Natural killer cell (primary cell): ENCODE results near the gene TSKU. TPM values are rescaled to one million over a fixed set of nuclear protein-coding genes. Genes with fewer than 3 reads are reported as not detected.

Experiments
- ATAC-seq, 3 donors: fragments of 150-1000 bp in 2 of 3; fragments of 200-7000 bp in 1 of 3; cut with Tn5 transposase; 1 replicate in 1 of 3; 2 replicates in 2 of 3; pipeline ENCODE4 v1.10.0; 2021; ENCODE audit warnings: mild to moderate bottlenecking in 2 of 3, moderate library complexity in 2 of 3
- DNase-seq, 2 donors: peaks; one replicate each; pipeline versions ENCODE4 v3.0.0 to v3.0.0-alpha.2; 2013 to 2021; ENCODE audit warnings: mixed read lengths in 1 of 2
- H3K27ac ChIP-seq: one replicate; pipeline ENCODE4 v1.5.1; 2013; ENCODE audit warnings: mild to moderate bottlenecking, low read length
- H3K27me3 ChIP-seq: one replicate; pipeline ENCODE4 v1.6.1; 2013; ENCODE audit warnings: low read length; ENCODE audit not compliant: control insufficient read depth, insufficient read depth
- H3K36me3 ChIP-seq: one replicate; pipeline ENCODE4 v1.6.1; 2013; ENCODE audit warnings: low read length; ENCODE audit not compliant: control insufficient read depth, insufficient read depth
- H3K4me1 ChIP-seq: one replicate; pipeline ENCODE4 v1.6.1; 2013; ENCODE audit warnings: low read length; ENCODE audit not compliant: control insufficient read depth, insufficient read depth
- H3K4me3 ChIP-seq: one replicate; pipeline ENCODE4 v1.5.1; 2013; ENCODE audit warnings: low read length
- H3K9me3 ChIP-seq: one replicate; pipeline ENCODE4 v1.6.1; 2013; ENCODE audit warnings: low read length; ENCODE audit not compliant: control insufficient read depth, insufficient read depth
- H3K27ac Mint-ChIP-seq, 2 donors: one replicate each; pipeline ENCODE4 v1.8.0; 2022; ENCODE audit warnings: mild to moderate bottlenecking in 2 of 2, mixed read lengths in 2 of 2, moderate library complexity in 1 of 2
- H3K27me3 Mint-ChIP-seq, 2 donors: one replicate each; pipeline ENCODE4 v1.8.0; 2022; ENCODE audit warnings: low read depth in 2 of 2, mixed read lengths in 2 of 2
- H3K36me3 Mint-ChIP-seq: one replicate; pipeline ENCODE4 v1.8.0; 2022; ENCODE audit warnings: mixed read lengths
- H3K4me1 Mint-ChIP-seq, 2 donors: one replicate each; pipeline ENCODE4 v1.8.0; 2022; ENCODE audit warnings: mixed read lengths in 2 of 2
- H3K4me3 Mint-ChIP-seq: one replicate; pipeline ENCODE4 v1.8.0; 2022; ENCODE audit warnings: mild to moderate bottlenecking, moderate library complexity, mixed read lengths
- H3K9me3 Mint-ChIP-seq, 2 donors: one replicate each; pipeline ENCODE4 v1.8.0; 2022; ENCODE audit warnings: mixed read lengths in 2 of 2
- WGBS: methylation state at CpG from one replicate; pipeline ENCODE4 v1.1.7; 2013; ENCODE audit warnings: missing lambda C conversion rate; ENCODE audit not compliant: insufficient coverage; 5-methylcytosine and 5-hydroxymethylcytosine counted together
- intact Hi-C: fragments of 100-400 bp; cut with micrococcal nuclease; formaldehyde crosslinking; loops from one replicate; pipeline ENCODE4 v1.14.2; 2022
- total RNA-seq, 4 donors: library from RNA; stranded (reverse); fragments of 120-200 nt in 1 of 4; gene quantifications; one replicate each; pipeline versions ENCODE4 v1.2.3 to v1.2.4, GENCODE V29; 2013 to 2022
- TF ChIP-seq, protein P1 (sequence below): fragments of 200-600 bp; IDR thresholded peaks from one replicate; pipeline ENCODE4 v1.8.0; 2022; ENCODE audit warnings: antibody characterized with exemption

TSKU gene
- total RNA-seq, 3 donors from 2014 or later (not counting 1 experiment from before 2014, with no cell fraction given): not detected

DNA sequence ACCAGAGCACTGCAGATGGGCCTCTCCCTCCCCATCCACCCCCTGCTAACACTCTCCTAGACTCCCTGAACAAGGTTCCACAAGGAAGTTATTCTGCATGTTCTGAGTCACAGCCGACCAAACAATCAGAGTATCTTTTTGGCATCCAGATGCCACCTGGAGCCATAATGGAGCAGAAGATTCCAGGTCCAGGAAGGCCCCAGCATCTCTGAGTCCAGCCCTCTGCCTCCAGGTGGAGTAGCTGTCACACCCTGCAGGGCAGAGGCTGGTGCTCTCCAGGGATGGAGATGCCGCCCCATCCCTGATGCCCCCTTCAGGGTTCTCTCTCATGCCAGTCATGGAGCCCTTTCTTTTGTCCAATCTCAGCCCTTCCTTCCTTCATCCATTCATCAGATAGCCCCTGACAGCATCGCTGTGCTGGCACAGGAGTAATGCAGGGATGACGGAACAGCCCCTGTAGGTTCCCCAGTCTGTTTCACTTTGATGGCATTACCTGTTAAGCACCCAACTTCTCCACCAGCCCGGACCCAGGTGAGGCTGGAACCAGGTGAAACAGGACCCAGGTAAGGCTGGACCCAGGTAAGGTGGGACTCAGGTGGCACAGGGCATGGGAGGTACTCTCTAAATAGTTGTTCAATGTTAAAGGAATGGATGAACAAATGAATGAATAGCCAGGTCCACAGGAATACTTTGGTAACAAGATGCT is 20.1 kb upstream of the TSKU start:
- Mint-ChIP-seq H3K9me3 (no peaks in the 10 kb centered on the region), H3K27me3 (peaks cover 0 to 12% of the 10 kb centered on the region in 2 donors), H3K4me3 (no peak overlapping the region), H3K27ac (no peak overlapping the region), H3K4me1 (peaks cover under 1 to 6% of the 10 kb centered on the region in 2 donors), H3K36me3 (no peaks in the 10 kb centered on the region)
- TF ChIP-seq, protein P1, sequence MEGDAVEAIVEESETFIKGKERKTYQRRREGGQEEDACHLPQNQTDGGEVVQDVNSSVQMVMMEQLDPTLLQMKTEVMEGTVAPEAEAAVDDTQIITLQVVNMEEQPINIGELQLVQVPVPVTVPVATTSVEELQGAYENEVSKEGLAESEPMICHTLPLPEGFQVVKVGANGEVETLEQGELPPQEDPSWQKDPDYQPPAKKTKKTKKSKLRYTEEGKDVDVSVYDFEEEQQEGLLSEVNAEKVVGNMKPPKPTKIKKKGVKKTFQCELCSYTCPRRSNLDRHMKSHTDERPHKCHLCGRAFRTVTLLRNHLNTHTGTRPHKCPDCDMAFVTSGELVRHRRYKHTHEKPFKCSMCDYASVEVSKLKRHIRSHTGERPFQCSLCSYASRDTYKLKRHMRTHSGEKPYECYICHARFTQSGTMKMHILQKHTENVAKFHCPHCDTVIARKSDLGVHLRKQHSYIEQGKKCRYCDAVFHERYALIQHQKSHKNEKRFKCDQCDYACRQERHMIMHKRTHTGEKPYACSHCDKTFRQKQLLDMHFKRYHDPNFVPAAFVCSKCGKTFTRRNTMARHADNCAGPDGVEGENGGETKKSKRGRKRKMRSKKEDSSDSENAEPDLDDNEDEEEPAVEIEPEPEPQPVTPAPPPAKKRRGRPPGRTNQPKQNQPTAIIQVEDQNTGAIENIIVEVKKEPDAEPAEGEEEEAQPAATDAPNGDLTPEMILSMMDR: no peak
- H3K36me3 ChIP-seq: no peaks in the 10 kb centered on the region
- no peak for ATAC-seq
- H3K27me3 ChIP-seq: no peaks in the 10 kb centered on the region
- WGBS: 88% methylated on average over 5 of the region's 5 CpGs
- intact Hi-C loops: no loop called here
- no peak overlapping the region for H3K4me3 ChIP-seq
- H3K9me3 ChIP-seq: no peaks in the 10 kb centered on the region
- H3K4me1 ChIP-seq: peaks cover 10% of the 10 kb centered on the region
- no peak overlapping the region for H3K27ac ChIP-seq
- DNase-seq: no peak

DNA sequence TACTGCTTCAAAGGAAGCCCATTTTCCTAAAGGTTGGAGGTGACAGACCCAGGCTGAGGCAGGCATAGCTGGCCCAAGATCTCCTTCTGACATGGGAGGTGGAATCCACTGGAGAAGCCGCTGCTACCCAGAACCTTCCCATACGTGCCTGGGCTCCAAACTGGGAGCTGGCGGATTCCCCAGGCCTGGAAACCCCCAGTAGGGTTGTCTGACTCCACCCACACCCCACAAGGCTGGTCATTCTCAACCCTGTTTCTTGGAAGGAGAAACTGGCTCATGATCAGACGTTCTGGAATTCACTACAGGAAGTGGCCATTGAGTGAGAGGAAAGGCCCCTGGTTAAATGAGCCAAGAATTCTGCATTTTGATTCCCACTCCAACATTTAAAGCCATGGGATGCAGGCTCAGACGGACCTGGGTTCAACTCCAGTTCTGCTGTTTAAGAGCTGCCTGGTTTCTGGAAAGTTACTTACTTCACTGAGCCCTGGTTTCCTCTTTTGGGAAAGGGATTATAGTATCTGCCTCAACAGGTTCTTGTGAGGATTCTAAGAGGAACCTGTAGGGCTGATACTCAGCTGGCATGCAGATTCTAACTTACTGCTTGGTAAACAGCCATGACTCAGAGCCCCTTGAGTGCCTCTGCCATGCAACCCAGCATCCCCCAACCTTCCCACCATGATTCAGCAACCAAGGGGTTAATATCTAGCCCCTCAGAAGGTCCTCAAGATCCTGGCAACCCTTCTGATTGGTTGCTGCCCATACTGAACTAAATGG is 19.4 kb upstream of the TSKU start:
- H3K4me1 ChIP-seq: peaks cover 18% of the 10 kb centered on the region
- no peaks in the 10 kb centered on the region for H3K27me3 ChIP-seq
- H3K4me3 ChIP-seq: no peak overlapping the region
- H3K4me3 Mint-ChIP-seq: no peak overlapping the region
- H3K36me3 Mint-ChIP-seq: no peaks in the 10 kb centered on the region
- DNase-seq: no peak
- intact Hi-C loops: no loop called here
- ATAC-seq: no peak
- H3K27me3 Mint-ChIP-seq: peaks cover 0 to 12% of the 10 kb centered on the region in 2 donors
- H3K9me3 Mint-ChIP-seq: no peaks in the 10 kb centered on the region
- H3K9me3 ChIP-seq: no peaks in the 10 kb centered on the region
- H3K27ac ChIP-seq: no peak overlapping the region
- H3K27ac Mint-ChIP-seq: no peak overlapping the region
- WGBS: 75% methylated on average over 5 of the region's 5 CpGs
- no peaks in the 10 kb centered on the region for H3K36me3 ChIP-seq
- TF ChIP-seq, protein P1: no peak
- peaks cover 8 to 10% of the 10 kb centered on the region in 2 donors for H3K4me1 Mint-ChIP-seq

DNA sequence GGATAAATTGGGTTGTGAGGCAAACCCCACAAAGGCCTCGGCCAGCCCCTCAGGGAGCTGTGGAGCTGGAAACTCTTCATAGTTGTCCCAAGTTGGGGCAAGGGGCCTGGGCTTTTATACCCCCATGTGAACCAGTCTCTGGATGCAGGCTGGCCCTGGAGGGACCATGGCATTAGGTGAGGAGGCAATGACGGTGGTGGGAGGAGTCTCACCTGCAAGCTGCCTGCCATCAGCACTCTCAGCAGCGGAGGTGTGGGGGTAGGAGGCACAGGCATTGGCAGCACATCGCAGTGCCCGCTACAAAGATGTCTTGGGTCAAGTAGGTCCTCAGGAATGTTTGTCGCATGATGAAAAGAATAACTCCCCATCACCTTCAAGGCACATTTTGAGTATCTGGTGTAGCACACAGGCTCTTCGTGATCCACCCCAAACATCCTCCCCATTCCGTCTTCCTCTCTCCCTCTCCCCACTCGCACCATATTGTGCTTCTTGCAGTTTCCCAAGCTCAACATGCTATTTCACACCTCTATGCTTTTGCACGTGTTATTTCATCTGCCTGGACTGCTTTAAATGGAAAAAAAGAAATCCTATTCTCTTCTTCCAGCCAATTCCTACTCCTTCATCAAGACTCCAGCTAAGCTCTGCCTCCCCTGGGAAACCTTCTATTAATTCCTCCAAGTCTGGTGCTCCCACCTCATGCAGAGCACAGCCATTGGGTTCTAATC is 18.1 kb upstream of the TSKU start:
- DNase-seq (no peak), ATAC-seq (no peak)
- TF ChIP-seq, protein P1: no peak
- Mint-ChIP-seq H3K4me3 (no peak overlapping the region), H3K9me3 (no peaks in the 10 kb centered on the region), H3K27ac (no peak overlapping the region), H3K27me3 (peaks cover 0 to 11% of the 10 kb centered on the region in 2 donors), H3K36me3 (no peaks in the 10 kb centered on the region), H3K4me1 (peaks cover 10 to 12% of the 10 kb centered on the region in 2 donors)
- no peak overlapping the region for H3K27ac ChIP-seq
- no peaks in the 10 kb centered on the region for H3K36me3 ChIP-seq
- intact Hi-C loops: no loop called here
- peaks cover 24% of the 10 kb centered on the region for H3K4me1 ChIP-seq
- WGBS: 91% methylated on average over 10 of the region's 10 CpGs
- no peak overlapping the region for H3K4me3 ChIP-seq
- H3K9me3 ChIP-seq: no peaks in the 10 kb centered on the region
- H3K27me3 ChIP-seq: no peaks in the 10 kb centered on the region
